COLO668 (cell line): ENCODE data around the gene GTF2A1.

Source experiments
- DNase-seq: peaks from one replicate; lab custom pipeline; 2025; ENCODE audit not compliant: unreplicated experiment; lab: John Stamatoyannopoulos, UW

GTF2A1 gene

DNA sequence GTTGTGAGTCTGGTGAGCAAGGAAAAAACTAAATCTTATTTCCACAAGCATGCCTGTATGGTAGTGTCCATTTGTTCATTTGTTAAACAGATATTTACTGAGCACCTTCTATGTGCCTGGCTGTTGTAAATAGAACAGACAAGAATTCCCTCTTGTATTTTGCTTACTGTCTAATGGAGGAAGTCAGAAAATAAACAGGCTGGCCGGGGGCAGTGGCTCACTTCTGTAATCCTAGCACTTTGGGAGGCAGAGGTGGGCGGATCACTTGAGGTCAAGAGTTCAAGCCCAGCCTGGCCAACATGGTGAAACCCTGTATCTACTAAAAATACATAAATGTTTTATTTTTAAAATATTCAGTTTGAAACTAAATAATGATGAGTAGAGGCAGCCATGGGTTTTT, 79.3 kb downstream of the GTF2A1 start:
- DNase-seq: no peak

DNA sequence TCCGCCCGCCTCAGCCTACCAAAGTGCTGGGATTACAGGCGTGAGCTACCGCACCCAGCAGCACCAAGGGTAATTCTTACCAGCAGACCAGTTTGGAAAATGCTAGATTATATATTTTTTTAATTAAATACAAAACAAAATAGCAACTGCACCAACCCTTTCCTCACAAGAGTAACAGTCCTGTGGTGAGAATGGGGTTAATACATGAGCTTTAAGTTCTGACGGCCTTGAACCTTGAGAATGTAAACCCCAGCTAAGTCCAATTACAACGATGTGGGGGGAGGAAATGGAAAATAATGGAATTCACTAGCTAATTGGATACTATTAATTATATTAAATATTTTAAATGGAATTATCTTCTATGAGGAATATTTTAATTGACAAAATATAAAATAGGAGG, 82.3 kb downstream of the GTF2A1 start:
- DNase-seq: no peak

DNA sequence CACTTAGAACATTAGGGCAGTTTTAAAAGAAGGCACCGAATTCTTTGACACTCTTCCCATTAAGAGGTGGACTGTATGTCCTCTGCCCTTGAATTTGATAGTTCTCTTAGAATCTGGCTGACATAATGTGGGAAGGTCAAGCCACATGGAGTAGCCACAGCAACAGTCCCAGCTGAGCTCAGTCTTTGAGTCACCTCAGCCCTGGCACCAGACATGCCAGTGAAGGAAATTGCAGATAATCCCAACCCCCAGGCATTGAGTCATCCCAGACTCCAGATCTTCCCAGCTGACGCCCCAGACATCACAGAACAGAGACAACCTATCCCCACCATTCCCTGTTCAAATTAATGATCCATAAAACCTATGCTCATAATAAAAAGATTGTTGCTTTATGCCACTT, 83.4 kb downstream of the GTF2A1 start:
- no peak for DNase-seq

DNA sequence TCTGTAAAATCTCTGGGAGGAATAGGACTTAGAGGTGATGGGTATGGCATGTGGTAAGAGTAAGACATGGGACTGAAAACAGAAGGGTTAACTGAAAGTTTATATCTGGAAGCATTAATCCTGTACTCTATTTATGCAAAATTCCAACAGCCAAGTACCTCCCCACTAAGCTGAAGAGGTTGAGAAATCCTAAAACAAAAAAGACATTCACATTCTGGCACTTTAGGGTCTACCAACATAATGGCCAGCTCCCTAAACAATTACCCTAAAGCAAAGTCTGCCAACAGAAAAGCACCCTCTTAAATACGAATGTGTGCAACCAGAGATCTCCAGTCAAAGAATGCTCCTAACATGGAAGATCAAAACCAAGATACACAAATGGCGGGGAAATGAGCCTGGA, 87.4 kb downstream of the GTF2A1 start:
- DNase-seq: no peak

DNA sequence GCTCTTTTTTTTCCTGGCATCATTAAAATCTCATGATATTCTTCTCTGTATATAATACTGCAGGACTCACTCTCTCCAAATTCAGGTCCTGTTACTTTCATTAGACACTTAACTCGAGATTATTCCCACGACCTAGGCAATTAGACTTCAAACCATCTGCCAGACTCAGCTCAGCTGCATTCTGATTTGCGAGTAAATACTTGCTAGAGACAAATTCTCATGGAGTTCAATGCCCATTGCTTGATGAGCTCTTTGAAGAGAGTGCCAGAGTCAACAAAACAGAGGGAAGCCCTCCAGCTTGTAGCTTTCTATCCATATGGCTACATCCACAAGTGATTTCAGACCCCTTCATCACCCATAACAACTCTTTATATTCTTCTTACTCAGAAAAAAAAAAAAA, 88.3 kb downstream of the GTF2A1 start:
- DNase-seq: no peak

DNA sequence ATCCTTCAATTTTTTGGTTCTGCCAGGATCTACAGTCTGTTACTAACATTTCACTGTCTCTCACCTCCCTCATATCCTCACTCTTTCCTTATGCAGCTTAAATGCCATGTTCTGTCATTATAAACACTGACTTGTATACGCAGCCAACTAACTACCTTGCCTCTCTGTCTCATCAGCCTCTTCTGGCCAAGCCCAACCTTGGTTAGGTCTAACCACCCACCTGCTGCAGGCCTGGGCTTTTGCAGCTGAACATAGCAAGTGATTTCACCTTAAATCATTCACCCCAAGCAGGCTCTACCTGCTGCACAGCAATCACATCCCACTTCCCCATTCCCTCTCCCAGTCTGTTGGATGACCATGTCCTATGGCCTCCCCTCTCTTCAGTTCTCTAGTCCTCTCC, 91.5 kb downstream of the GTF2A1 start:
- no peak for DNase-seq

DNA sequence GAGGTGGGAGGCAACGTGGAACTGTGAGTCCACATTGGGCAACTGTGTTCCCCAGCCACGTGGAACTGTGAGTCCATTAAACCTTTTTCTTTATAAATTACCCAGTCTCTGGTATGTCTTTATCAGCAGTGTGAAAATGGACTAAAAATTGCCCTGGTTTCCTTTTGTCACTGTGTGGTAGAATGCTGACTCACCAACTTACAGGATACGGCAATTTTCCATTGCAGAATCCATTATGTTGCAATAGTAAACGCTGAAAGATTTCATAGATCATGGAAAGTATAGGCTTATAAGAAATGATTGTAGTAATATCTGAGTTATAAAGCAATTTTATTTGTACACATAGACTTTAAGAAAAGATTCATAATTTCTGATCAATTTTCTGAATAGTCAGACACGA, 93.0 kb downstream of the GTF2A1 start:
- no peak for DNase-seq

DNA sequence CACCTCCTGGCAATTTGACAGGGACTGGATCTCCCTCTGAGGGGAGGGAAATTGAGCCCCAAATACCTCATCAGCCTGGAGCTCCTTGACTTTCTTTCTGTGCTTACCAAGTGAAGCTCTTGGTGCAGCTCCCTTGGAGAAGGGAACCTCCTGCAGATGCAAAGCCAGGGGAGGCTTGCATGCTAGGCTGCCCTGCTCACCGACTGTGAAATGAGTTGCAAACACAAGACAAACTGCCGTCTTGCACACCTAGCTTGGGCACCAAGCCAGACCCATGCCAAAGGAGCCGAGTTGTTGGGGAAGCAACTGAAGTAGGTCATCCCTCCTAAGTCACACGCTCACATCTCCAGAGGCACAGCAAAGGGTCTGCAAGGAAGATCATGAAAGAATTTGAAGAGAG, 95.2 kb downstream of the GTF2A1 start:
- no peak for DNase-seq
